Measurements from ENCODE around the gene ALOX15. TPM values are rescaled to one million over a fixed set of nuclear protein-coding genes. Genes with fewer than 3 reads are reported as not detected.

ALOX15 gene
- total RNA-seq, 2 experiments from 2014 or later = 0.36 TPM; not detected in 1

DNA sequence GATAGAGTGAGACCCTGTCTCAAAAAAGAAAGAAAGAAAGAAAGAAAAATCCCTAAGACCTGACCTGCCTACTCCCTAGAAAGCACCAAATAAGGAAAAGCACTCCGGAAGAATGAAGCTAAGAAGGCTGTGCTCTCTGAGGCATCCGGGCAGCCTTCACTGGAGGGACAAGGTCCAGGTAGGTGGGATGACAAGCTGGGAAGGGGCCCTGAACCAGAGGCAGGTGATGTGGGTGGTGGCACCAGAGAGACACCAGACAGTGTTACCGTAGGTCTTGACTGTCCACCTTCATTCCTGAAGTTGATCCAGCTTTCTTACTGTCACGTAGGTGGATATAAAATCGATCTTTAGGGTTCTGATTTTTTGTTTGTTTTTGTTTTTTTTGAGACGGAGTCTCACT, 30.8 kb downstream of the ALOX15 start:
- intact Hi-C loops (cut with DNase I, micrococcal nuclease) = no loop called here
- no peak for TF ChIP-seq CTCF (IDR thresholded peaks at IDR 0.05)
- Mint-ChIP-seq H3K4me1 (ENCODE audit: low read depth) (no peaks in the 10 kb centered on the region), H3K27ac (no peak overlapping the region), H3K27me3 (peaks cover 29% of the 10 kb centered on the region), H3K9me3 (no peaks in the 10 kb centered on the region), H3K36me3 (ENCODE audit: low read depth) (no peaks in the 10 kb centered on the region), H3K4me3 (no peak overlapping the region)
- Histone ChIP-seq H3K36me3 (ENCODE audit: insufficient read depth, low read length) (no peaks in the 10 kb centered on the region), H3K4me1 (ENCODE audit: insufficient read depth, low read length) (no peaks in the 10 kb centered on the region), H3K9me3 (ENCODE audit: control insufficient read depth in 1 of 2, insufficient read depth in 1 of 2, low read length in 2 of 2) (no peaks in the 10 kb centered on the region), H3K4me3 (ENCODE audit: low read length) (no peak overlapping the region), H3K27ac (ENCODE audit: low read depth in 1 of 2, low read length in 2 of 2) (no peak overlapping the region), H3K27me3 (ENCODE audit: control insufficient read depth in 1 of 2, insufficient read depth in 2 of 2, low read length in 2 of 2) (peaks cover 0 to 13% of the 10 kb centered on the region in 2 experiments)
- ATAC-seq (ENCODE audit: poor library complexity) = no peak
- CTCF ChIA-PET = no interaction called here
- no peak for DNase-seq
- POLR2A ChIA-PET = no interaction called here

- intact Hi-C loops (cut with DNase I, micrococcal nuclease) = no loop called here
- no peak for DNase-seq
- Histone ChIP-seq H3K4me1 (ENCODE audit: insufficient read depth, low read length) (no peaks in the 10 kb centered on the region), H3K9me3 (ENCODE audit: control insufficient read depth in 1 of 2, insufficient read depth in 1 of 2, low read length in 2 of 2) (no peaks in the 10 kb centered on the region), H3K27ac (ENCODE audit: low read depth in 1 of 2, low read length in 2 of 2) (no peak overlapping the region), H3K36me3 (ENCODE audit: insufficient read depth, low read length) (no peaks in the 10 kb centered on the region), H3K27me3 (ENCODE audit: control insufficient read depth in 1 of 2, insufficient read depth in 2 of 2, low read length in 2 of 2) (peaks cover 0 to 13% of the 10 kb centered on the region in 2 experiments), H3K4me3 (ENCODE audit: low read length) (no peak overlapping the region)
- Mint-ChIP-seq H3K27ac (no peak overlapping the region), H3K9me3 (no peaks in the 10 kb centered on the region), H3K4me3 (no peak overlapping the region), H3K36me3 (ENCODE audit: low read depth) (no peaks in the 10 kb centered on the region), H3K4me1 (ENCODE audit: low read depth) (no peaks in the 10 kb centered on the region), H3K27me3 (peaks cover 27% of the 10 kb centered on the region)
- POLR2A ChIA-PET = no interaction called here
- CTCF ChIA-PET = no interaction called here
- ATAC-seq (ENCODE audit: poor library complexity) = no peak
- TF ChIP-seq CTCF (IDR thresholded peaks at IDR 0.05) = no peak
Observed at GRCh38 chr17:4610162-4610561, 31.3 kb downstream of the ALOX15 start.

DNA sequence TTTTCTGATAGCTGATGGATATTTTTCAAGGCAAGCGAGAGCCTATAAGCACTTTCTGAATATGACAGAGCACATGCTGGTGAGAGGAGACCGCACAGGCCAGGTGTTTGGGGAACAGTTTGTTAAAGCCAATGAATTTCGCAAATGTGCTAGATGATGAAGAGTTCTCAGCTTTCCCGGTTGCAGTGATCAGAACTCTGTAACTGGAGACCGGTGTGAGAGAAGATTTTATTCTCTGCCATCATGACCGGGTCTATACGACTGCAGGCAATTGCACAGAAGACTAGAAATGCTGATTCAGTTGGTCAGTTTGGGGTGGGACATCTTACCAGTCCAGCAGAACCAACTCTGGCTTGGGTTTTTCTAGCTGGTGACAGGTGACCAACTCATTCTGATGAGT, 31.7 kb downstream of the ALOX15 start:
- H3K27ac Mint-ChIP-seq = no peak overlapping the region
- H3K36me3 ChIP-seq (ENCODE audit: insufficient read depth, low read length) = no peaks in the 10 kb centered on the region
- H3K4me3 ChIP-seq (ENCODE audit: low read length) = no peak overlapping the region
- no peak overlapping the region for H3K4me3 Mint-ChIP-seq
- peaks cover 0 to 13% of the 10 kb centered on the region in 2 experiments for H3K27me3 ChIP-seq (ENCODE audit: control insufficient read depth in 1 of 2, insufficient read depth in 2 of 2, low read length in 2 of 2)
- CTCF ChIA-PET = no interaction called here
- no peak for ATAC-seq (ENCODE audit: poor library complexity)
- peaks cover 27% of the 10 kb centered on the region for H3K27me3 Mint-ChIP-seq
- H3K9me3 Mint-ChIP-seq = no peaks in the 10 kb centered on the region
- H3K27ac ChIP-seq (ENCODE audit: low read depth in 1 of 2, low read length in 2 of 2) = no peak overlapping the region
- intact Hi-C loops (cut with DNase I, micrococcal nuclease) = no loop called here
- H3K4me1 Mint-ChIP-seq (ENCODE audit: low read depth) = no peaks in the 10 kb centered on the region
- POLR2A ChIA-PET = no interaction called here
- no peaks in the 10 kb centered on the region for H3K36me3 Mint-ChIP-seq (ENCODE audit: low read depth)
- TF ChIP-seq CTCF (IDR thresholded peaks at IDR 0.05) = no peak
- no peaks in the 10 kb centered on the region for H3K4me1 ChIP-seq (ENCODE audit: insufficient read depth, low read length)
- no peaks in the 10 kb centered on the region for H3K9me3 ChIP-seq (ENCODE audit: control insufficient read depth in 1 of 2, insufficient read depth in 1 of 2, low read length in 2 of 2)
- no peak for DNase-seq

All from CD4-positive, alpha-beta T cell (primary cell).